Smooth muscle cell (in vitro differentiated cells): ENCODE results near the gene TLL2. TPM values are rescaled to one million over a fixed set of nuclear protein-coding genes. Genes with fewer than 3 reads are reported as not detected.

ENCODE experiments used
- DNase-seq: peaks from one replicate; lab custom pipeline; 2025; ENCODE audit not compliant: unreplicated experiment; lab: John Stamatoyannopoulos, UW
- H2AFZ ChIP-seq: fragments of 200-600 bp; sonication (generic); 2 replicates; pipeline ENCODE4 v1.6.0; 2016; ENCODE audit warnings: antibody characterized with exemption, low read depth, mild to moderate bottlenecking
- H3F3A ChIP-seq: fragments of 200-600 bp; sonication (generic); 2 replicates; pipeline ENCODE4 v1.6.0; 2017; ENCODE audit warnings: antibody characterized with exemption, low read depth
- H3K27ac ChIP-seq: fragments of 200-600 bp; sonication (generic); 2 replicates; pipeline ENCODE4 v1.5.1; 2016; ENCODE audit warnings: low read depth, mild to moderate bottlenecking
- H3K27me3 ChIP-seq: fragments of 200-600 bp; sonication (generic); 2 replicates; pipeline ENCODE4 v1.6.1; 2016; ENCODE audit warnings: low read depth, mild to moderate bottlenecking
- H3K36me3 ChIP-seq: fragments of 200-600 bp; sonication (generic); 2 replicates; pipeline ENCODE4 v1.5.1; 2016; ENCODE audit warnings: low read depth
- H3K4me1 ChIP-seq: fragments of 200-600 bp; sonication (generic); 2 replicates; pipeline ENCODE4 v1.5.1; 2016; ENCODE audit warnings: low read depth
- H3K4me2 ChIP-seq: fragments of 200-600 bp; sonication (generic); 2 replicates; pipeline ENCODE4 v1.6.0; 2016; ENCODE audit warnings: mild to moderate bottlenecking
- H3K4me3 ChIP-seq: fragments of 200-600 bp; sonication (generic); 2 replicates; pipeline ENCODE4 v1.5.1; 2016; ENCODE audit warnings: mild to moderate bottlenecking
- H3K79me2 ChIP-seq: fragments of 200-600 bp; sonication (generic); 2 replicates; pipeline ENCODE4 v1.6.0; 2016; ENCODE audit warnings: low read depth, mild to moderate bottlenecking
- H3K9ac ChIP-seq: fragments of 200-600 bp; sonication (generic); 2 replicates; pipeline ENCODE4 v1.6.0; 2016; ENCODE audit warnings: low read depth
- H3K9me3 ChIP-seq: fragments of 200-600 bp; sonication (generic); replicated peaks from 2 replicates; pipeline ENCODE4 v1.5.1; 2016; ENCODE audit warnings: low read depth
- H4K20me1 ChIP-seq: fragments of 200-600 bp; sonication (generic); 2 replicates; pipeline ENCODE4 v1.6.0; 2016; ENCODE audit warnings: low read depth
- CTCF ChIP-seq: fragments of 200-600 bp; sonication (generic); IDR thresholded peaks from 2 replicates; pipeline ENCODE4 v1.5.1; 2017; ENCODE audit warnings: borderline replicate concordance, mild to moderate bottlenecking, antibody characterized with exemption; ENCODE audit not compliant: insufficient read depth, poor library complexity, severe bottlenecking
- WGBS: methylation state at CpG from one replicate; pipeline ENCODE4 v1.1.7; 2016; ENCODE audit warnings: low lambda C conversion rate; 5-methylcytosine and 5-hydroxymethylcytosine counted together
- polyA plus RNA-seq: library from polyadenylated mRNA; unstranded; fragments of >200 nt; fragmentation: Nextera tagmentation; extraction: Ambion mirVana; gene quantifications from 2 replicates; pipeline ENCODE4 v1.2.1, GENCODE V29; 2016
- total RNA-seq: library from RNA; depleted of rRNA; stranded (reverse); fragments of >200 nt; gene quantifications from 2 replicates; pipeline ENCODE4 v1.2.3, GENCODE V29; 2014

Gene TLL2
- total and polyA plus RNA-seq, 2 experiments from 2014 or later: 0.18 TPM; not detected in 1

DNA sequence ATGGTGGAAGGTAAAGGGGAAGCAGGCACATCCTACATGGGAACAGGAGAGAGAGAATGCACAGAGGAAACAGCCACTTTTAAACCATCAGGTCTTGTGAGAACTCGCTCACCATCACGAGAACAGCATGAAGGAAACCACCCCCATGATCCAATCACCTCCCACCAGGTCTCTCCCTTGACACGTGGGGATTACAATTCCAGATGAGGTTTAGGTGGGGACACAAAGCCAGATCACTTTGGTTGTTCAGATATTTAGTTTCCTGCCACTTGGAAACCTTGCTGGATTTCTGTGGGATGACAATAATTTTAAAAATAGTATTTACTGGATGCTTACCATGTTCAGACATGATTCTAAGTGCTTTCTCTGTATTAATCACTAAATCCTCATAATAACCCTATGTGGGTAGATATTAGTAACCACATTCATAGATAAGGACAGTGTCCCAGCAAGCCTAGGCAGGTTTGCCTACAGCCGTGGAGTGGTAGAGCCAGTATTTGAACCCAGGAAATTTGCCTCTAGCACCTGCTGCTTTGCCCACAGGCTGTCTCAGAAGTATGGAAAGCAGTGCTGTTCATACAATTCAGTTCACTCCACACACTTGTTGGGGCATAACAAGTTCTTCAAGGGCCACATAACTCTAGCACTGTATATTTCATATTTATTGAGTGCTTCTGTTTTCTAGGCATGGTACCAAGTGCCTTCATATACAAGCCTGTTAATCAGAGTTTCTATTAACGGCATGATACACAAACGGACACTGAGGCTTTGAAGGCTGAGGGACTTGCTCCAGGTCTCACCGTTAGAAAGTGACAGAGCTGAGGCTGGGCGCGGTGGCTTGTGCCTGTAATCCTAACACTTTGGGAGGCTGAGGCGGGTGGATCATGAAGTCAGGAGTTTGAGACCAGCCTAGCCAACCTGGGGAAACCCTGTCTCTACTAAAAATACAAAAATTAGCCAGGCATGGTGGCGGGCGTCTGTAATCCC, 8.3 kb downstream of the TLL2 start:
- 80% methylated on average over 12 of the region's 12 CpGs for WGBS
- peaks cover 3% of the 10 kb centered on the region for H3K4me1 ChIP-seq

GRCh38 chr10:96502561-96503282, 11.0 kb downstream of the TLL2 start:
- Histone ChIP-seq H3K4me2 (no peak overlapping the region), H3K9ac (no peak overlapping the region), H3K9me3 (no peaks in the 10 kb centered on the region), H3K36me3 (no peaks in the 10 kb centered on the region), H3K4me1 (no peaks in the 10 kb centered on the region), H3K4me3 (no peak overlapping the region), H2AFZ (no peak overlapping the region), H3K79me2 (no peaks in the 10 kb centered on the region), H4K20me1 (no peaks in the 10 kb centered on the region), H3K27me3 (no peaks in the 10 kb centered on the region), H3K27ac (peak overlapping the region; percentile 46), H3F3A (no peaks in the 10 kb centered on the region)
- 83% methylated on average over 7 of the region's 7 CpGs for WGBS
- no peak for DNase-seq
- TF ChIP-seq CTCF: no peak

More for the DNA sequence above, 8.3 kb downstream of the TLL2 start:
- no peaks in the 10 kb centered on the region for H3F3A ChIP-seq
- H3K79me2 ChIP-seq: no peaks in the 10 kb centered on the region
- H3K27ac ChIP-seq: no peak overlapping the region
- no peaks in the 10 kb centered on the region for H4K20me1 ChIP-seq
- H3K9ac ChIP-seq: no peak overlapping the region
- H3K4me2 ChIP-seq: no peak overlapping the region
- no peak overlapping the region for H3K4me3 ChIP-seq
- no peak for DNase-seq
- H3K36me3 ChIP-seq: no peaks in the 10 kb centered on the region
- no peaks in the 10 kb centered on the region for H3K27me3 ChIP-seq
- H3K9me3 ChIP-seq: no peaks in the 10 kb centered on the region
- no peak overlapping the region for H2AFZ ChIP-seq
- TF ChIP-seq CTCF: no peak

- H3K36me3 ChIP-seq: no peaks in the 10 kb centered on the region
- no peaks in the 10 kb centered on the region for H3F3A ChIP-seq
- no peak overlapping the region for H2AFZ ChIP-seq
- DNase-seq: no peak
- no peaks in the 10 kb centered on the region for H3K9me3 ChIP-seq
- peak overlapping the region; percentile 47 for H3K27ac ChIP-seq
- no peaks in the 10 kb centered on the region for H3K79me2 ChIP-seq
- H3K4me1 ChIP-seq: no peaks in the 10 kb centered on the region
- no peaks in the 10 kb centered on the region for H4K20me1 ChIP-seq
- no peaks in the 10 kb centered on the region for H3K27me3 ChIP-seq
- no peak overlapping the region for H3K4me3 ChIP-seq
- no peak for TF ChIP-seq CTCF
- H3K9ac ChIP-seq: no peak overlapping the region
- H3K4me2 ChIP-seq: no peak overlapping the region
- WGBS: 48% methylated on average over 4 of the region's 4 CpGs
These were observed 11.7 kb downstream of the TLL2 start for GRCh38 chr10:96501985-96502384.
